CD8-positive, alpha-beta memory T cell (primary cell): ENCODE results near the gene CEP170B. TPM values are rescaled to one million over a fixed set of nuclear protein-coding genes. Genes with fewer than 3 reads are reported as not detected.

ENCODE experiments used
- CTCF ChIA-PET: fragments of 350-600 bp; sonication (Branson Sonifier 250); formaldehyde crosslinking; loops from one replicate; lab custom pipeline; 2021; ENCODE audit warnings: antibody characterized with exemption; lab: Charles Lee
- POLR2A ChIA-PET: fragments of 350-600 bp; sonication (Branson Sonifier 250); formaldehyde crosslinking; loops from one replicate; lab custom pipeline; 2021; ENCODE audit warnings: antibody characterized with exemption; lab: Charles Lee
- DNase-seq, 5 donors: peaks; one replicate each; pipeline versions ENCODE4 v3.0.0 to v3.0.0-alpha.2; 2020 to 2022; ENCODE audit warnings: mixed read lengths in 1 of 5
- H3K27ac ChIP-seq: one replicate; pipeline ENCODE4 v1.7.0; 2013; ENCODE audit warnings: low read depth, mild to moderate bottlenecking, low read length, moderate library complexity
- H3K27me3 ChIP-seq: 2 replicates; pipeline ENCODE4 v1.7.0; 2013; ENCODE audit warnings: low read length, mild to moderate bottlenecking; ENCODE audit not compliant: insufficient read depth, poor library complexity, severe bottlenecking
- H3K36me3 ChIP-seq: 2 replicates; pipeline ENCODE4 v1.7.0; 2013; ENCODE audit warnings: mild to moderate bottlenecking, low read length, moderate library complexity; ENCODE audit not compliant: insufficient read depth
- H3K4me1 ChIP-seq: 2 replicates; pipeline ENCODE4 v1.7.0; 2013; ENCODE audit warnings: mild to moderate bottlenecking, low read length, moderate library complexity; ENCODE audit not compliant: insufficient read depth
- H3K4me3 ChIP-seq: 2 replicates; pipeline ENCODE4 v1.7.0; 2013; ENCODE audit warnings: mild to moderate bottlenecking, low read length
- H3K9me3 ChIP-seq: 2 replicates; pipeline ENCODE4 v1.7.0; 2013; ENCODE audit warnings: mild to moderate bottlenecking, low read length
- H3K27ac Mint-ChIP-seq, 8 donors: one replicate each; pipeline ENCODE4 v1.8.0; 2020 to 2021; ENCODE audit warnings: mixed read lengths in 8 of 8, mild to moderate bottlenecking in 6 of 8, inconsistent platforms in 3 of 8, moderate library complexity in 3 of 8
- H3K27me3 Mint-ChIP-seq, 2 donors: one replicate each; pipeline ENCODE4 v1.8.0; 2020 to 2021; ENCODE audit warnings: mixed read lengths in 2 of 2, mild to moderate bottlenecking in 1 of 2, moderate library complexity in 1 of 2
- H3K36me3 Mint-ChIP-seq, 3 donors: one replicate each; pipeline ENCODE4 v1.8.0; 2020 to 2021; ENCODE audit warnings: mixed read lengths in 3 of 3, inconsistent platforms in 1 of 3, mild to moderate bottlenecking in 1 of 3
- H3K4me1 Mint-ChIP-seq, 3 donors: one replicate each; pipeline ENCODE4 v1.8.0; 2020 to 2021; ENCODE audit warnings: mixed read lengths in 3 of 3, inconsistent platforms in 1 of 3, mild to moderate bottlenecking in 1 of 3
- H3K4me3 Mint-ChIP-seq, 7 donors: one replicate each; pipeline ENCODE4 v1.8.0; 2020 to 2021; ENCODE audit warnings: mixed read lengths in 7 of 7, mild to moderate bottlenecking in 6 of 7, moderate library complexity in 4 of 7, inconsistent platforms in 2 of 7
- H3K9me3 Mint-ChIP-seq, 5 donors: one replicate each; pipeline ENCODE4 v1.8.0; 2020 to 2022; ENCODE audit warnings: mixed read lengths in 5 of 5, mild to moderate bottlenecking in 3 of 5, moderate library complexity in 2 of 5, inconsistent platforms in 1 of 5
- polyA plus RNA-seq: library from polyadenylated mRNA; unstranded; fragments of 300-500 nt; fragmentation: Illumina TruSeq; gene quantifications from one replicate; pipeline ENCODE4 v1.2.3, GENCODE V29; 2021
- total RNA-seq, 2 experiments: library from RNA; stranded (reverse); gene quantifications; one replicate each; pipeline ENCODE4 v1.2.3, GENCODE V29; 2021

The CEP170B gene
- total and polyA plus RNA-seq, 3 experiments from 2014 or later: 6.4 to 6.7 TPM; not detected in 1

GRCh38 chr14:104821971-104822608 is 43.0 kb upstream of the CEP170B start:
- H3K9me3 ChIP-seq: no peaks in the 10 kb centered on the region
- CTCF ChIA-PET: interaction anchor here (2.1 kb wide), 1 partner anchor 53 kb away, joined by 9 read pairs; no protein-coding TSS in a partner anchor
- H3K4me3 ChIP-seq: no peak overlapping the region
- peaks cover 3% of the 10 kb centered on the region for H3K4me1 ChIP-seq
- DNase-seq: no peak
- H3K9me3 Mint-ChIP-seq: no peaks in the 10 kb centered on the region
- peak overlapping the region in 1 of 7 donors; percentile 50 for H3K4me3 Mint-ChIP-seq
- H3K4me1 Mint-ChIP-seq: peaks cover 16 to 22% (median 21%) of the 10 kb centered on the region in 3 donors
- H3K36me3 Mint-ChIP-seq: peaks cover 0 to 3% (median 2%) of the 10 kb centered on the region in 3 donors
- H3K27ac Mint-ChIP-seq: no peak overlapping the region
- H3K27me3 Mint-ChIP-seq: no peaks in the 10 kb centered on the region
- H3K27me3 ChIP-seq: no peaks in the 10 kb centered on the region
- POLR2A ChIA-PET: interaction anchor here (1.0 kb wide), 1 partner anchor 53 kb away, joined by 3 read pairs; no protein-coding TSS in a partner anchor
- H3K36me3 ChIP-seq: no peaks in the 10 kb centered on the region
- no peak overlapping the region for H3K27ac ChIP-seq

- DNase-seq: no peak
- H3K36me3 ChIP-seq: no peaks in the 10 kb centered on the region
- ChIA-PET POLR2A (no interaction called here), CTCF (interaction anchor here (1.0 kb wide), 1 partner anchor 55 kb away, joined by 4 read pairs; no protein-coding TSS in a partner anchor)
- Mint-ChIP-seq H3K27ac (peak overlapping the region in 1 of 8 donors; percentile 50), H3K4me1 (peaks cover 22 to 27% (median 27%) of the 10 kb centered on the region in 3 donors), H3K27me3 (no peaks in the 10 kb centered on the region), H3K9me3 (no peaks in the 10 kb centered on the region), H3K36me3 (peaks cover 0 to 3% (median 2%) of the 10 kb centered on the region in 3 donors), H3K4me3 (no peak overlapping the region)
- no peaks in the 10 kb centered on the region for H3K27me3 ChIP-seq
- no peak overlapping the region for H3K4me3 ChIP-seq
- H3K27ac ChIP-seq: no peak overlapping the region
- no peaks in the 10 kb centered on the region for H3K9me3 ChIP-seq
- peaks cover 8% of the 10 kb centered on the region for H3K4me1 ChIP-seq
Measured at GRCh38 chr14:104822821-104823615, 42.0 kb upstream of the CEP170B start.

- DNase-seq: no peak
- H3K27me3 ChIP-seq: no peaks in the 10 kb centered on the region
- no peak overlapping the region for H3K4me3 ChIP-seq
- ChIA-PET CTCF (interaction anchor here (1.3 to 4.6 kb wide), 2 partner anchors 14 to 56 kb away, joined by 3 to 118 read pairs; no protein-coding TSS in a partner anchor), POLR2A (interaction anchor here (1.2 kb wide), 1 partner anchor 53 kb away, joined by 3 read pairs; no protein-coding TSS in a partner anchor)
- no peaks in the 10 kb centered on the region for H3K27me3 Mint-ChIP-seq
- no peak overlapping the region for H3K27ac ChIP-seq
- no peaks in the 10 kb centered on the region for H3K36me3 ChIP-seq
- peaks cover 22 to 27% (median 24%) of the 10 kb centered on the region in 3 donors for H3K4me1 Mint-ChIP-seq
- H3K4me3 Mint-ChIP-seq: peak overlapping the region; percentile 66 to 87 (median 81)
- H3K9me3 Mint-ChIP-seq: no peaks in the 10 kb centered on the region
- H3K36me3 Mint-ChIP-seq: peaks cover 0 to 2% (median 0%) of the 10 kb centered on the region in 3 donors
- peak overlapping the region in 2 of 8 donors; percentile 10 to 28 for H3K27ac Mint-ChIP-seq
- H3K4me1 ChIP-seq: peaks cover 8% of the 10 kb centered on the region
- no peaks in the 10 kb centered on the region for H3K9me3 ChIP-seq
Measured at GRCh38 chr14:104824353-104824997, 40.6 kb upstream of the CEP170B start.

- peaks cover 22 to 27% (median 24%) of the 10 kb centered on the region in 3 donors for H3K4me1 Mint-ChIP-seq
- DNase-seq: peak; percentile 89 to 96 (median 94)
- Histone ChIP-seq H3K4me3 (peak overlapping the region; percentile 81), H3K27me3 (no peaks in the 10 kb centered on the region), H3K27ac (no peak overlapping the region), H3K9me3 (no peaks in the 10 kb centered on the region), H3K4me1 (peaks cover 8% of the 10 kb centered on the region), H3K36me3 (no peaks in the 10 kb centered on the region)
- no peaks in the 10 kb centered on the region for H3K27me3 Mint-ChIP-seq
- no peaks in the 10 kb centered on the region for H3K9me3 Mint-ChIP-seq
- ChIA-PET POLR2A (interaction anchor here (0.5 to 2.7 kb wide), 5 partner anchors 25 to 159 kb away, joined by 3 to 12 read pairs (median 5); partner anchors contain the start of genes CLBA1, SIVA1 and ZBTB42), CTCF (interaction anchor here (0.6 to 4.6 kb wide), 13 partner anchors 13 to 101 kb away, joined by 3 to 118 read pairs (median 4); partner anchors contain the start of genes SIVA1 and ZBTB42)
- peaks cover 0 to 2% (median 0%) of the 10 kb centered on the region in 3 donors for H3K36me3 Mint-ChIP-seq
- H3K4me3 Mint-ChIP-seq: peak overlapping the region; percentile 67 to 87 (median 83)
- H3K27ac Mint-ChIP-seq: peak overlapping the region in 1 of 8 donors; percentile 36
Measured at GRCh38 chr14:104826189-104826860, 38.7 kb upstream of the CEP170B start.

GRCh38 chr14:104826861-104827176 is 38.2 kb upstream of the CEP170B start:
- H3K27me3 ChIP-seq: no peaks in the 10 kb centered on the region
- Mint-ChIP-seq H3K27ac (peak overlapping the region in 3 of 8 donors; percentile 43 to 72 (median 51)), H3K9me3 (no peaks in the 10 kb centered on the region), H3K36me3 (peaks cover 0 to 2% (median 0%) of the 10 kb centered on the region in 3 donors), H3K4me1 (peaks cover 22 to 27% (median 24%) of the 10 kb centered on the region in 3 donors), H3K4me3 (peak overlapping the region; percentile 77 to 92 (median 81)), H3K27me3 (no peaks in the 10 kb centered on the region)
- no peak for DNase-seq
- H3K36me3 ChIP-seq: no peaks in the 10 kb centered on the region
- ChIA-PET POLR2A (interaction anchor here (0.5 to 2.7 kb wide), 4 partner anchors 26 to 159 kb away, joined by 4 to 12 read pairs (median 6); partner anchors contain the start of genes CLBA1, SIVA1 and ZBTB42), CTCF (interaction anchor here (0.6 to 4.6 kb wide), 10 partner anchors 13 to 102 kb away, joined by 3 to 118 read pairs (median 5); partner anchors contain the start of genes SIVA1 and ZBTB42)
- H3K9me3 ChIP-seq: no peaks in the 10 kb centered on the region
- H3K27ac ChIP-seq: no peak overlapping the region
- H3K4me3 ChIP-seq: peak overlapping the region; percentile 47
- H3K4me1 ChIP-seq: peaks cover 8% of the 10 kb centered on the region

- Mint-ChIP-seq H3K27ac (peak overlapping the region in 5 of 8 donors; percentile 43 to 72 (median 65)), H3K27me3 (no peaks in the 10 kb centered on the region), H3K9me3 (no peaks in the 10 kb centered on the region), H3K4me3 (peak overlapping the region; percentile 77 to 92 (median 81)), H3K36me3 (peaks cover 0 to 2% (median 0%) of the 10 kb centered on the region in 3 donors), H3K4me1 (peaks cover 22 to 27% (median 24%) of the 10 kb centered on the region in 3 donors)
- Histone ChIP-seq H3K36me3 (no peaks in the 10 kb centered on the region), H3K4me3 (peak overlapping the region; percentile 47), H3K4me1 (peaks cover 8% of the 10 kb centered on the region), H3K27me3 (no peaks in the 10 kb centered on the region), H3K9me3 (no peaks in the 10 kb centered on the region), H3K27ac (no peak overlapping the region)
- DNase-seq: peak; percentile 24 to 73 (median 48)
- ChIA-PET CTCF (interaction anchor here (0.6 to 4.6 kb wide), 8 partner anchors 14 to 102 kb away, joined by 3 to 118 read pairs (median 6); partner anchors contain the start of genes SIVA1 and ZBTB42), POLR2A (interaction anchor here (0.5 to 2.7 kb wide), 5 partner anchors 26 to 158 kb away, joined by 3 to 12 read pairs (median 5); partner anchors contain the start of genes CLBA1, SIVA1 and ZBTB42)
Measured at GRCh38 chr14:104827177-104828055, 37.7 kb upstream of the CEP170B start.
